ENCODE measurements around the gene NARF.

DNA sequence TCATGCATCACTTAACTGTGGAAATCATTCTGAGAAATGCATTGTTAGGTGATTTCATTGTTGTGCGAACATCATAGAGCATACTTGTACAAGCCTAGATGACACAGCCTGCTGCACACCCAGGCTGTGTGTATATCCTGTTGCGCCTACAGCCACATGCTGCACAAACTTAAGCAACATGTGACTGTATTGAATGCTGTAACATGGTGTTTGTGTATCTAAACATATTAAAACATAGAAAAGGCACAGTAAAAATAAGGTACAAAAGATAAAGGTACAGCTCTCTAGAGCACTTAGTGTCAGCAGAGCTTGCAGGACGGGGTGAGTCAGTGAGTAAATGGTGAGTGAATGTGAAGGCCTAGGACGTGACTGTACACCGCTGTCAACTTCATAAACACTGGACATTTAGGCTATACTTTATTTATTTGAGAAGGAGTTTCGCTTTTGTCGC is 72.9 kb downstream of the NARF start:
- TF ChIP-seq CTCF (IDR thresholded peaks at IDR 0.05; ENCODE audit: poor library complexity): no peak
- TF ChIP-seq EZH2 (IDR thresholded peaks at IDR 0.05; ENCODE audit: borderline replicate concordance): no peak
- TF ChIP-seq EZH2phosphoT487 (IDR thresholded peaks at IDR 0.05; ENCODE audit: low read depth, severe bottlenecking, unreplicated experiment): no peak
